ENCODE measurements around the gene PLEKHA3.

PLEKHA3 gene

DNA sequence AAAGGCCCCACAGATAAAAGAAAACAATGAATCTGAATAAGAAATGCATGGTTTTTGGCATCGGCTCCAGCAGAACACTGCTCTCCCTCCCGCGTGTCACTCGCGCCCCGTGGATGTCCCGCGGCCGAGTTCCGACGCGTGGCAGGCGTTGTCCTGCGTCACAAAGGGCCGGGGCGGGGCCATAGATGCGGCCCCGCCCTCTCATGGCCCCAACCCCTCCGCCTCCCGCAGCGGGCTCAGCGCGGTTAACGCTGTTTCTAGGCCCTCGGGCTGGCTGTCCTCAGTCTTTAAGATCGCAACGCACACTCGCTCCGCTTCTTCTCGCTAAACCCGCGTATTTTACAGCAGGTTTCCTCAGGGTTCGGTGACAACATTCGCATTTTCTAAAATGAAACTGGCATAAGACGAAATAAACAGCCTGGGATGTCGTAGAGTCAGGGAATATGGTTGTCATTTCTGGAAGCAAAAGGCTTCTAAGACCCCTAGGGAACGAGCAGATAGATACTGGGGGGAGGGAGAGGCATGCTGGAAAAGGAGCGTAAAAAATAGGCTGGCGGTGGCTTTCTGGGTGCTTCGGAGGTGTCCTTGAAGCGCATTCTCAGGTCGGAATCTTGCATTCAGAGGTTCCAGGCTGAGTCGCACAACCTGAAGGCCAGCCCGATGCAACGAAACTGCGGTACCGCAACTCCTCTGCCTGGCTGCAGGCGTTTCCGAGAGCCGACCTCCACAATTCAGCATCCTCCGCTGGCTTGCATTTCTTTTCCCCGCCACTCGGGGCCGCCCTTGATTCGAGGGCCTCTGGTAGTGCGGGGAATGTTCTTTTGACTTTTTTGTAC, 1.6 kb upstream of the PLEKHA3 start, which contains the start of gene FKBP7:
Gene FKBP7, minus strand, starts transcription at position 162 of the 836 bp plus-strand sequence. Its CDS starts 101 bp downstream, at position 61.
- H3K4me3 ChIP-seq (replicated peaks; ENCODE audit: low read depth, low read length) = peak within 1 kb of the TSS; percentile 71
- TF ChIP-seq, protein P1, sequence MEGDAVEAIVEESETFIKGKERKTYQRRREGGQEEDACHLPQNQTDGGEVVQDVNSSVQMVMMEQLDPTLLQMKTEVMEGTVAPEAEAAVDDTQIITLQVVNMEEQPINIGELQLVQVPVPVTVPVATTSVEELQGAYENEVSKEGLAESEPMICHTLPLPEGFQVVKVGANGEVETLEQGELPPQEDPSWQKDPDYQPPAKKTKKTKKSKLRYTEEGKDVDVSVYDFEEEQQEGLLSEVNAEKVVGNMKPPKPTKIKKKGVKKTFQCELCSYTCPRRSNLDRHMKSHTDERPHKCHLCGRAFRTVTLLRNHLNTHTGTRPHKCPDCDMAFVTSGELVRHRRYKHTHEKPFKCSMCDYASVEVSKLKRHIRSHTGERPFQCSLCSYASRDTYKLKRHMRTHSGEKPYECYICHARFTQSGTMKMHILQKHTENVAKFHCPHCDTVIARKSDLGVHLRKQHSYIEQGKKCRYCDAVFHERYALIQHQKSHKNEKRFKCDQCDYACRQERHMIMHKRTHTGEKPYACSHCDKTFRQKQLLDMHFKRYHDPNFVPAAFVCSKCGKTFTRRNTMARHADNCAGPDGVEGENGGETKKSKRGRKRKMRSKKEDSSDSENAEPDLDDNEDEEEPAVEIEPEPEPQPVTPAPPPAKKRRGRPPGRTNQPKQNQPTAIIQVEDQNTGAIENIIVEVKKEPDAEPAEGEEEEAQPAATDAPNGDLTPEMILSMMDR (IDR thresholded peaks at IDR 0.05; ENCODE audit: low read length, missing control alignments) = peak; percentile 62
- DNase-seq (ENCODE audit: low read depth) = peak; percentile 78

DNA sequence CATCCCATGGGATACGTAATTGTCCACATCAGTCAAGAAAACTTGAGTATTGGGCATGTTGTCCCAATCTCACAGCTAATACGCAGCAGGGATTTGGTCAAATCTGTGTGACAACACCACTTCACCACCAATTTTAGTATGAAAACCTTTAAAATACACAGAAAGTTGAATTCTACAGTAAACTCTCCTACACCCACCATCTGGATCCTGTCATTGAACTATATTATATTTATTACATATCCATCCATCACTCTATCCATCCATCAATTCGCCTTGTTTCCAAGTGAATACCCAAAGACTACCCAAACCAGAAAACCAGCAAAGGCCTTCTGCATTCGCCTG, 1.0 kb upstream of the PLEKHA3 start:
- no peak for DNase-seq (ENCODE audit: low read depth)
- TF ChIP-seq, protein P1 (IDR thresholded peaks at IDR 0.05; ENCODE audit: low read length, missing control alignments) = no peak
- H3K4me3 ChIP-seq (replicated peaks; ENCODE audit: low read depth, low read length) = peak overlapping the region; percentile 71

DNA sequence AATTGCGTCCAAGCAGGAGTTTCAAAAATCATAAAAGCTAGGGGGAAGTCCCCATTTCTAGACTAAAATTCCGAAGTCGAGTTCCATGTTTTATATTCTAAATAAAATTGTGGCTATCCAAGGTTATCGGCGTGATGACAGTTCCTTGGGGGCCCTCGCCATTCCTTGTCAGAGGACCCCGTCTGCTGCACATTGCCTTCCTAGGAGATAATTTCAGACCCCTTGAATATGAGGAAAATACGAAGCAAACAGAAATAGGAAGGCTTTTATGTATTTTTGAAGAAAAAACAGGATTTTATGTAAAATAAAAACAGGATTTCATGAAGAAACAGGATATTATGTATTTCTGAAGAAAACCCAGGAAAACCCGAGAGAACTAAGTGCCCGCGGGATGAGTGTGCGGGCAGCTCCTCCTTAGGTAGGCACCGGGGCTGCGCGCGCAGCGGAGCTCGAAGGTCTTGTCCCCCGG, 465 bp upstream of the PLEKHA3 start:
- peak overlapping the region; percentile 73 for H3K4me3 ChIP-seq (replicated peaks; ENCODE audit: low read depth, low read length)
- peak; percentile 17 for DNase-seq (ENCODE audit: low read depth)
- TF ChIP-seq, protein P1 (IDR thresholded peaks at IDR 0.05; ENCODE audit: low read length, missing control alignments) = no peak

DNA sequence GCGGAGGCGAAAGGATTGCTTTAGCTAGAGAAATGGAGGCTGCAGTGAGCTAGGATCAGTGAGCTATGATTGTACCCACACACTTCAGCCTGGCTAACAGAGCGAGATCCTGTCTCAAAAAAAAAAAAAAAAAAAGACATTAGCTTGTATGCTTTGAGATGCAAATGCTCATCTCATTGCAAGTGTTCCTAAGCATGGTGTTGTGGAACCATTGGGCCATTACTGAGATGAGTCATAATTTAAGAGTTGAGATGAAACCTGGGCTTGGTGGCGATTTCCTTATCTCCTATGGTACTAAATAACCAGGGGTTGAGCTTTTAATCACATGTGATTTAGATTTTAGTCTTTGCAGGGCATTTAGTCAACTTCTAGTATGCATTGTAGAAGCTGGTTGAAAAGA, 2.2 kb downstream of the PLEKHA3 start:
- H3K4me3 ChIP-seq (replicated peaks; ENCODE audit: low read depth, low read length) = peak overlapping the region; percentile 2
- DNase-seq (ENCODE audit: low read depth) = no peak
- TF ChIP-seq, protein P1 (IDR thresholded peaks at IDR 0.05; ENCODE audit: low read length, missing control alignments) = no peak

DNA sequence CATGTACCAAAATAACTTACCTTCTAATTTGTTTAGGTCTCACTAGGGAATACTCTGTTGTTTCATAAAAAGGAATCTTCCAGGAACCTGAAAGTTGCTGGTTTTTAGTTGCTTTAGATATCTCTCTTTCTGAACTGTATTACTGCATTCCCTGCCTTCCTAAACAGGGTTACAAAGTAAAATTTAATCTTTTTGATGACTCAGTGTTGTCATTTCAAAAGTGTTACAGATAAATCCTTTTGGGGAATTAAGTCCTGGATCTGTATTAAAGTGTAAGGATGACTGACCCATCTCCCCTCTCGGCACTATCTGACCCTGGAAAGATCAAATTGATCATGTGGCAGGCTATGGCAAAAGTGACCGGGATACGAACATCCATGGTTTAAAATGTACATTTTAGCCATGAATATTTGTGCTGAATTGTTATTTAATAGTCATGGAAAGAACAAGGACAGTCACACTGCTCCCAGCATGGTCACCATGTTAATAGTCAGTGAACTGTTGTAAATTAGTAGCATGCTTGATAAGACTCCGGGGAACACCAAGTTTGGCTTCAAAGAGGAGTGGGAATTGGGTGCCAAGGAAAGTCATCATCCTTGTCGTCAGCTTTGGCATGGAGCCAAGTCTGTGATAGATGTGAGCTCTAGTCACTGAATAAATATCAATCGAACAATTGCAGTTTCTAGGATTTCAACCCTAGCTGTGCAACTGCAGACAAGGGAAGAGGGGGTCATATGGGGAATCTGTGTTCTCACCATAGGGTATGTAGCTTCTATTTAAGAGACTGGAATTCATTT, 4.2 kb downstream of the PLEKHA3 start:
- TF ChIP-seq, protein P1 (IDR thresholded peaks at IDR 0.05; ENCODE audit: low read length, missing control alignments) = no peak
- no peak overlapping the region for H3K4me3 ChIP-seq (replicated peaks; ENCODE audit: low read depth, low read length)
- peak; percentile 44 for DNase-seq (ENCODE audit: low read depth)

DNA sequence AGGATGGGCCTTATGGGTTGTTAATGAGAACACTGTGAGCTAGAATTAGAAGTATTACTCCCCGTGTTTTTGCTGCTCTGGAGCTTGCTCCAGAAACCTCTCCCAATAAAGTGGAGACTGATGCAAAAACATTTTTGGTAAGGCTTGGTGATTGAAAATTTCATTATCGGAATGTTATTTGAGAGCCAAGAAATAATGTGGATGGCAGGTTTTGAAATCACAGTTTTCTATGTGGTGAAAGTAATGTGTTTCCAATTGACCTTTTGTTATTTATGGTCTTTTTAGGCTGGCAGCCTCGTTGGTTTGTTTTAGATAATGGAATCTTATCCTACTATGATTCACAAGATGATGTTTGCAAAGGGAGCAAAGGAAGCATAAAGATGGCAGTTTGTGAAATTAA, 5.1 kb downstream of the PLEKHA3 start:
- no peak for DNase-seq (ENCODE audit: low read depth)
- H3K4me3 ChIP-seq (replicated peaks; ENCODE audit: low read depth, low read length) = no peak overlapping the region
- TF ChIP-seq, protein P1 (IDR thresholded peaks at IDR 0.05; ENCODE audit: low read length, missing control alignments) = no peak
